A549 (cell line): ENCODE results near the gene PFN2. TPM values are rescaled to one million over a fixed set of nuclear protein-coding genes. Genes with fewer than 3 reads are reported as not detected.

ENCODE experiments used
- ATAC-seq, 2 experiments: fragments of 200-7000 bp in 1 of 2; fragments of >200 bp in 1 of 2; cut with Nextera tagmentation in 1 of 2; cut with Tn5 transposase in 1 of 2; 3 replicates each; pipeline versions ENCODE4 v1.8.0 to v1.9.1; 2018 to 2020; ENCODE audit warnings: mild to moderate bottlenecking in 1 of 2, moderate library complexity in 1 of 2
- CTCF ChIA-PET: fragments of 300-600 bp; sonication (Branson Sonifier 250); formaldehyde crosslinking; extraction: SDS; loops from one replicate; lab custom pipeline; 2021; ENCODE audit warnings: antibody characterized with exemption, inconsistent platforms; lab: Yijun Ruan, JAX
- POLR2A ChIA-PET: fragments of 350-600 bp; formaldehyde crosslinking; extraction: SDS; loops from one replicate; lab custom pipeline; 2021; ENCODE audit warnings: antibody characterized with exemption, inconsistent platforms; lab: Yijun Ruan, JAX
- DNase-seq, 2 experiments: peaks; one replicate each; pipeline versions ENCODE4 v3.0.0 to v3.0.0-alpha.2; 2011 to 2016; ENCODE audit warnings: low read depth in 1 of 2, low spot score in 1 of 2
- FAIRE-seq: peaks from 2 replicates; lab custom pipeline; 2011; peaks lifted over from hg19 to GRCh38; lab: Jason Lieb, UNC
- H3K27ac ChIP-seq, 2 experiments: fragments of >200 bp; sonication (Bioruptor Twin); formaldehyde crosslinking; 3 replicates each; pipeline ENCODE4 v1.5.1; 2016 to 2017
- H3K4me1 ChIP-seq: fragments of >200 bp; sonication (Bioruptor Twin); formaldehyde crosslinking; 3 replicates; pipeline ENCODE4 v1.6.1; 2016
- H3K4me2 ChIP-seq: fragments of >200 bp; sonication (Bioruptor Twin); formaldehyde crosslinking; 3 replicates; pipeline ENCODE4 v1.6.1; 2016
- H3K4me3 ChIP-seq: fragments of >200 bp; sonication (Bioruptor Twin); formaldehyde crosslinking; 3 replicates; pipeline ENCODE4 v1.5.1; 2016
- H3K9me3 ChIP-seq: fragments of >200 bp; sonication (Bioruptor Twin); formaldehyde crosslinking; 3 replicates; pipeline ENCODE4 v1.6.1; 2016
- BHLHE40 ChIP-seq: IDR thresholded peaks from 2 replicates; pipeline ENCODE4 v1.6.1; 2012; ENCODE audit warnings: low read depth, low read length, inconsistent platforms
- CBX2 ChIP-seq: fragments of 200-600 bp; sonication (generic); IDR thresholded peaks from 2 replicates; pipeline ENCODE4 v1.6.1; 2016; ENCODE audit warnings: low read depth, mild to moderate bottlenecking, borderline replicate concordance
- E2F6 ChIP-seq: IDR thresholded peaks from 2 replicates; pipeline ENCODE4 v1.6.1; 2012; ENCODE audit warnings: low read depth, borderline replicate concordance
- ESRRA ChIP-seq: fragments of 150-350 bp; IDR thresholded peaks from 2 replicates; pipeline ENCODE4 v1.6.1; 2014; ENCODE audit warnings: mild to moderate bottlenecking, low read length, borderline replicate concordance
- FOSB ChIP-seq: fragments of 250-450 bp; sonication (Bioruptor Pico); IDR thresholded peaks from 2 replicates; pipeline ENCODE4 v1.5.0; 2020; ENCODE audit warnings: mild to moderate bottlenecking, moderate library complexity
- FOSL2 ChIP-seq, 2 experiments: fragments of 450-650 bp in 1 of 2; fragments of >200 bp in 1 of 2; sonication (Bioruptor Twin) in 1 of 2; formaldehyde crosslinking; IDR thresholded peaks; 2 replicates each; pipeline versions ENCODE4 v1.5.0 to v1.6.1; 2016 to 2020; ENCODE audit warnings: mild to moderate bottlenecking in 1 of 2, moderate library complexity in 1 of 2
- HMGXB4 ChIP-seq: fragments of 250-450 bp; sonication (Bioruptor Pico); IDR thresholded peaks from 2 replicates; pipeline ENCODE4 v1.5.0; 2021; ENCODE audit warnings: mild to moderate bottlenecking, moderate library complexity, borderline replicate concordance
- HOXA7 ChIP-seq: fragments of 250-450 bp; sonication (Bioruptor Pico); IDR thresholded peaks from 2 replicates; pipeline ENCODE4 v1.5.0; 2020; ENCODE audit warnings: mild to moderate bottlenecking, moderate library complexity
- JUN ChIP-seq, 2 experiments: fragments of >200 bp; sonication (Bioruptor Twin); formaldehyde crosslinking; IDR thresholded peaks; 2 replicates in 1 of 2; 3 replicates in 1 of 2; pipeline ENCODE4 v1.6.1; 2016 to 2017
- KDM5A ChIP-seq: fragments of 200-600 bp; sonication (generic); IDR thresholded peaks from 2 replicates; pipeline ENCODE4 v1.6.1; 2016; ENCODE audit warnings: antibody characterized with exemption, mild to moderate bottlenecking
- MAFK ChIP-seq: fragments of 450-650 bp; IDR thresholded peaks from 2 replicates; pipeline ENCODE4 v1.6.1; 2014; ENCODE audit not compliant: partially characterized antibody
- MAX ChIP-seq: IDR thresholded peaks from 2 replicates; pipeline ENCODE4 v1.6.1; 2012
- MAZ ChIP-seq: fragments of 150-350 bp; IDR thresholded peaks from 2 replicates; pipeline ENCODE4 v1.6.1; 2014; ENCODE audit warnings: antibody characterized with exemption, low read depth, low read length, borderline replicate concordance
- NFE2L2 ChIP-seq: fragments of 150-350 bp; conservative IDR thresholded peaks from 2 replicates; pipeline ENCODE4 v1.6.1; 2014; ENCODE audit warnings: low read length
- NPAS2 ChIP-seq: fragments of 250-450 bp; sonication (Bioruptor Pico); IDR thresholded peaks from 2 replicates; pipeline ENCODE4 v1.8.0; 2022; ENCODE audit warnings: mild to moderate bottlenecking, moderate library complexity, borderline replicate concordance
- NR3C1 ChIP-seq: fragments of >200 bp; sonication (Bioruptor Twin); formaldehyde crosslinking; IDR thresholded peaks from 3 replicates; pipeline ENCODE4 v1.6.1; 2017
- PHF8 ChIP-seq: fragments of 200-600 bp; sonication (generic); IDR thresholded peaks from 2 replicates; pipeline ENCODE4 v1.6.1; 2016; ENCODE audit warnings: low read depth, mild to moderate bottlenecking, antibody characterized with exemption, moderate library complexity, borderline replicate concordance
- POLR2AphosphoS2 ChIP-seq: conservative IDR thresholded peaks from 2 replicates; pipeline ENCODE4 v1.6.1; 2012; ENCODE audit warnings: low read length, improper control_type of control experiment, inconsistent platforms
- RARB ChIP-seq: fragments of 250-450 bp; sonication (Bioruptor Pico); IDR thresholded peaks from 2 replicates; pipeline ENCODE4 v1.8.0; 2021; ENCODE audit warnings: mild to moderate bottlenecking, moderate library complexity
- RFX5 ChIP-seq: fragments of 450-650 bp; IDR thresholded peaks from 2 replicates; pipeline ENCODE4 v1.7.1; 2014; ENCODE audit warnings: antibody characterized with exemption, mild to moderate bottlenecking, moderate library complexity
- TFCP2L1 ChIP-seq: fragments of 250-450 bp; sonication (Bioruptor Pico); IDR thresholded peaks from 2 replicates; pipeline ENCODE4 v1.5.0; 2021; ENCODE audit warnings: mild to moderate bottlenecking
- TP53 ChIP-seq: fragments of 250-450 bp; sonication (Bioruptor Pico); IDR thresholded peaks from 2 replicates; pipeline ENCODE4 v1.5.0; 2021; ENCODE audit warnings: mild to moderate bottlenecking, moderate library complexity
- USF2 ChIP-seq: fragments of 450-650 bp; IDR thresholded peaks from 2 replicates; pipeline ENCODE4 v1.6.1; 2014; ENCODE audit warnings: antibody characterized with exemption
- ZC3H11A ChIP-seq: fragments of 450-650 bp; IDR thresholded peaks from 2 replicates; pipeline ENCODE4 v1.6.1; 2014; ENCODE audit warnings: antibody characterized with exemption, mild to moderate bottlenecking
- ZNF302 ChIP-seq: fragments of 250-450 bp; sonication (Bioruptor Pico); IDR thresholded peaks from 2 replicates; pipeline ENCODE4 v1.9.0; 2021; ENCODE audit warnings: inconsistent platforms, mild to moderate bottlenecking, moderate library complexity
- ZSCAN20 ChIP-seq: fragments of 250-450 bp; sonication (Bioruptor Pico); IDR thresholded peaks from 2 replicates; pipeline ENCODE4 v1.8.0; 2022; ENCODE audit warnings: mild to moderate bottlenecking, moderate library complexity
- WGBS: methylation state at CpG from one replicate; pipeline ENCODE4 v1.1.6; 2017; ENCODE audit errors: missing lambda C conversion rate; 5-methylcytosine and 5-hydroxymethylcytosine counted together
- polyA plus RNA-seq, 4 experiments: library from polyadenylated mRNA; depleted of rRNA in 3 of 4; stranded (reverse); fragments of >200 nt; fragmentation: RNase III in 1 of 4; extraction: RNeasy Plus Mini Kit Qiagen cat#74134 plus additional on column Dnase treatment in 1 of 4; gene quantifications; 2 replicates in 3 of 4; 3 replicates in 1 of 4; pipeline ENCODE4 v1.2.3, GENCODE V29; 2011 to 2017

Gene PFN2
- polyA plus RNA-seq, 2 of the 4 experiments (the other 2 are of a cell fraction): 201 to 539 TPM

GRCh38 chr3:149971403-149972075, 844 bp upstream of the PFN2 start (continued):
- no peak for TF ChIP-seq NR3C1
- no peak for TF ChIP-seq MAZ
- no peak for TF ChIP-seq ZC3H11A
- no peak; the same call in 1 of the 2 replicates for TF ChIP-seq E2F6
- TF ChIP-seq ZNF302 (CRISPR knock-in tag): no peak
- TF ChIP-seq ESRRA: no peak
- TF ChIP-seq ZSCAN20 (CRISPR knock-in tag): no peak
- TF ChIP-seq CBX2: no peak
- no peak for TF ChIP-seq USF2
- no peak for TF ChIP-seq NPAS2 (CRISPR knock-in tag)
- no peak for TF ChIP-seq BHLHE40

- Histone ChIP-seq H3K4me2 (peak overlapping the region; percentile 76), H3K9me3 (no peaks in the 10 kb centered on the region), H3K27ac (peak overlapping the region; percentile 98 to 99), H3K4me3 (peak overlapping the region; percentile 91)
- DNase-seq: peak; percentile 29 to 88
- ChIA-PET CTCF (interaction anchor here (0.6 to 7.9 kb wide), 6 partner anchors 33 to 271 kb away, joined by 3 to 80 read pairs (median 4); no protein-coding TSS in a partner anchor), POLR2A (interaction anchor here (0.6 to 3.0 kb wide), 7 partner anchors 14 to 525 kb away, joined by 3 to 43 read pairs (median 4); no protein-coding TSS in a partner anchor)
- ATAC-seq: peak; percentile 60 to 73
- TF ChIP-seq PHF8 (peak; percentile 43; the same call in 1 of the 2 replicates), HMGXB4 (no peak), TFCP2L1 (0 out of 2 replicates have a peak, but pooled peaks have one; percentile 16)
- TF ChIP-seq, all 56 proteins: peak for 2
- peaks cover 35% of the 10 kb centered on the region for H3K4me1 ChIP-seq
- WGBS: under 1% methylated on average over 21 of the region's 73 CpGs
- FAIRE-seq: no peak
These were observed 567 bp downstream of the PFN2 start for GRCh38 chr3:149969940-149970715.

GRCh38 chr3:149969110-149969939, 1.4 kb downstream of the PFN2 start:
- peak; percentile 32 to 74; a peak in 3 of 6 replicates for ATAC-seq
- DNase-seq: peak; percentile 42 to 89
- Histone ChIP-seq H3K4me2 (peak overlapping the region; percentile 76), H3K9me3 (no peaks in the 10 kb centered on the region), H3K4me3 (peak overlapping the region; percentile 91), H3K27ac (peak overlapping the region; percentile 98 to 99), H3K4me1 (peaks cover 43% of the 10 kb centered on the region)
- FAIRE-seq: peak; percentile 68
- ChIA-PET CTCF (interaction anchor here (0.7 to 7.9 kb wide), 10 partner anchors 19 to 348 kb away, joined by 3 to 80 read pairs (median 4); no protein-coding TSS in a partner anchor), POLR2A (interaction anchor here (1.0 to 3.0 kb wide), 5 partner anchors 37 to 440 kb away, joined by 3 to 43 read pairs (median 4); partner anchors contain the start of gene TSC22D2)
- under 1% methylated on average over 15 of the region's 15 CpGs for WGBS
- peak in 1 of 2 experiments; percentile 51; a peak in 1 of 5 replicates for TF ChIP-seq JUN (IDR thresholded peaks at IDR 0.05)
- no peak for TF ChIP-seq ESRRA
- TF ChIP-seq TP53 (CRISPR knock-in tag): 0 out of 2 replicates have a peak, but pooled peaks have one; percentile 77
- peak; percentile 93 for TF ChIP-seq MAFK
- TF ChIP-seq MAX: peak; percentile 79
- TF ChIP-seq BHLHE40: peak; percentile 42; the same call in 1 of the 2 replicates
- TF ChIP-seq HOXA7 (CRISPR knock-in tag): peak; percentile 80
- TF ChIP-seq POLR2AphosphoS2: no peak
- TF ChIP-seq RARB (CRISPR knock-in tag): peak; percentile 52; the same call in 1 of the 2 replicates
- TF ChIP-seq E2F6: peak; percentile 65
- no peak for TF ChIP-seq RFX5
- TF ChIP-seq NFE2L2: peak; percentile 83
- TF ChIP-seq FOSB (CRISPR knock-in tag): 0 out of 2 replicates have a peak, but pooled peaks have one; percentile 16
- TF ChIP-seq FOSL2 (IDR thresholded peaks at IDR 0.05): no peak
- TF ChIP-seq FOSL2 (CRISPR knock-in tag; IDR thresholded peaks at IDR 0.05): peak; percentile 17; the same call in 1 of the 2 replicates
- TF ChIP-seq KDM5A: no peak
